ENCODE measurements around the gene HUS1. TPM values are rescaled to one million over a fixed set of nuclear protein-coding genes. Genes with fewer than 3 reads are reported as not detected.

Gene HUS1
- total and polyA plus RNA-seq, 2 of the 4 experiments (the other 2 are of a cell fraction), result 16.2 to 18.3 TPM

DNA sequence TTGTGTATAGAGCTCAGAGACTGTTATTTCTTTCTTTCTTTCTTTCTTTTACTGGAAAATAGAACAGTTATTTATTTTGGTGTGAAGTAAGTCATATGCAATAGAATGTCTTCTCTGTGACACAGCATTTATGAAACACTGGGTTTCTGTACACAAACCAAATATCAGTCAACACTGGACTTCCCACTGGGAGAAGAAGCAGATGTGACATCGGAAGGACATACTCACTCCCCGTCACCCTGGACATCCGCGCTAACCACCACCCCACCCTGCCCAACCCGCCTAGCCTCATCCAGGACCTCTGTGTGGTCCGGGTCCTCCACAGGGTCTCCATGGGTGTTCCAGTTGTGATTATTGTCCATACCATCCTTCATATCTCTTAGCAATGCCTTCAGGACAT lies 27.5 kb upstream of the HUS1 start:
- in situ Hi-C loops (cut with MboI; ENCODE audit: low sequenced_read_pairs), result no loop called here

More for the DNA sequence above, 27.5 kb upstream of the HUS1 start:
- peak; percentile 7 for DNase-seq
- Histone ChIP-seq H3K9me3 (ENCODE audit: control insufficient read depth, insufficient read depth, low read length) (no peaks in the 10 kb centered on the region), H3K18ac (ENCODE audit: low read depth, low read length) (no peak overlapping the region; the same call in 1 of the 2 replicates), H2BK15ac (ENCODE audit: low read depth, low read length) (no peak overlapping the region), H4K91ac (ENCODE audit: insufficient read depth, low read depth, low read length) (no peak overlapping the region), H3K9ac (ENCODE audit: low read depth, low read length) (no peak overlapping the region), H2BK5ac (ENCODE audit: low read depth, low read length, poor library complexity, severe bottlenecking) (no peak overlapping the region), H2BK120ac (ENCODE audit: low read depth, low read length) (no peak overlapping the region), H2AFZ (replicated peaks; ENCODE audit: low read length, poor library complexity) (no peak overlapping the region), H3K27me3 (ENCODE audit: control insufficient read depth, insufficient read depth, low read length) (peaks cover 15% of the 10 kb centered on the region), H3K56ac (ENCODE audit: extremely low read depth, insufficient read depth, low read length) (no peak overlapping the region), H3K23ac (ENCODE audit: low read depth, low read length) (no peak overlapping the region), H3K4me3 (ENCODE audit: insufficient read depth, low read depth, low read length) (no peak overlapping the region), H3K4ac (ENCODE audit: low read depth, low read length) (peak overlapping the region; percentile 34; the same call in 1 of the 2 replicates), H2BK20ac (ENCODE audit: low read depth, low read length) (no peak overlapping the region), H3K4me1 (ENCODE audit: control insufficient read depth, insufficient read depth, low read length) (peaks cover 9% of the 10 kb centered on the region), H3K36me3 (ENCODE audit: control insufficient read depth, insufficient read depth, low read length) (no peaks in the 10 kb centered on the region), H4K20me1 (ENCODE audit: insufficient read depth, low read length) (no peaks in the 10 kb centered on the region), H4K5ac (ENCODE audit: low read depth, low read length) (no peak overlapping the region), H2AK9ac (replicated peaks; ENCODE audit: low read depth, low read length, poor library complexity) (no peak overlapping the region), H3K9me1 (ENCODE audit: insufficient read depth, low read length) (peaks cover 4% of the 10 kb centered on the region; the same call in 1 of the 2 replicates), H3K79me1 (ENCODE audit: low read depth in 1 of 2, low read length in 2 of 2) (no peaks in the 10 kb centered on the region), H3K27ac (ENCODE audit: insufficient read depth, low read length) (no peak overlapping the region), H4K8ac (ENCODE audit: low read depth in 2 of 2, low read length in 2 of 2) (no peak overlapping the region), H2AK5ac (ENCODE audit: low read depth, low read length) (no peak overlapping the region), H3K4me2 (ENCODE audit: low read depth, low read length) (0 out of 2 replicates have a peak overlapping the region, but pooled peaks have one; percentile 66), H3K14ac (replicated peaks; ENCODE audit: low read depth, low read length) (no peak overlapping the region)
- intact Hi-C loops (cut with micrococcal nuclease) (no loop called here), dilution Hi-C loops (cut with HindIII; ENCODE audit: low sequenced_read_pairs, unreplicated experiment) (no loop called here)
- CTCF ChIA-PET, result interaction anchor here (0.6 kb wide), 1 partner anchor 8 kb away, joined by 3 read pairs; no protein-coding TSS in a partner anchor
- no TSS peak for BruUV-seq (replicated peaks)
- TF ChIP-seq SMC3 (IDR thresholded peaks at IDR 0.05; ENCODE audit: low read depth, low read length) (no peak), MAZ (IDR thresholded peaks at IDR 0.05; ENCODE audit: borderline replicate concordance, low read depth, low read length) (no peak), POLR2A (IDR thresholded peaks at IDR 0.05; ENCODE audit: low read depth, low read length) (no peak), RCOR1 (IDR thresholded peaks at IDR 0.05; ENCODE audit: insufficient replicate concordance, low read length) (no peak), RAD21 (IDR thresholded peaks at IDR 0.05; ENCODE audit: low read length) (no peak), CTCF (conservative IDR thresholded peaks at IDR 0.05; ENCODE audit: low read depth, low read length) (no peak), FOS (IDR thresholded peaks at IDR 0.05; ENCODE audit: low read depth, low read length) (no peak), MAFK (IDR thresholded peaks at IDR 0.05; ENCODE audit: low read depth, low read length) (no peak), CHD1 (IDR thresholded peaks at IDR 0.05; ENCODE audit: low read depth, low read length) (no peak), NFE2L2 (IDR thresholded peaks at IDR 0.05; ENCODE audit: low read depth, low read length) (no peak), CEBPB (IDR thresholded peaks at IDR 0.05; ENCODE audit: low read depth, low read length) (no peak), RFX5 (IDR thresholded peaks at IDR 0.05; ENCODE audit: low read depth, low read length) (no peak), MXI1 (IDR thresholded peaks at IDR 0.05; ENCODE audit: borderline replicate concordance, low read depth, low read length) (no peak), BHLHE40 (IDR thresholded peaks at IDR 0.05; ENCODE audit: low read depth, low read length) (no peak)
- TF ChIP-seq, protein P1, sequence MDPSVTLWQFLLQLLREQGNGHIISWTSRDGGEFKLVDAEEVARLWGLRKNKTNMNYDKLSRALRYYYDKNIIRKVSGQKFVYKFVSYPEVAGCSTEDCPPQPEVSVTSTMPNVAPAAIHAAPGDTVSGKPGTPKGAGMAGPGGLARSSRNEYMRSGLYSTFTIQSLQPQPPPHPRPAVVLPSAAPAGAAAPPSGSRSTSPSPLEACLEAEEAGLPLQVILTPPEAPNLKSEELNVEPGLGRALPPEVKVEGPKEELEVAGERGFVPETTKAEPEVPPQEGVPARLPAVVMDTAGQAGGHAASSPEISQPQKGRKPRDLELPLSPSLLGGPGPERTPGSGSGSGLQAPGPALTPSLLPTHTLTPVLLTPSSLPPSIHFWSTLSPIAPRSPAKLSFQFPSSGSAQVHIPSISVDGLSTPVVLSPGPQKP (IDR thresholded peaks at IDR 0.05; ENCODE audit: borderline replicate concordance, low read depth, low read length), result no peak
- TF ChIP-seq, protein P2, sequence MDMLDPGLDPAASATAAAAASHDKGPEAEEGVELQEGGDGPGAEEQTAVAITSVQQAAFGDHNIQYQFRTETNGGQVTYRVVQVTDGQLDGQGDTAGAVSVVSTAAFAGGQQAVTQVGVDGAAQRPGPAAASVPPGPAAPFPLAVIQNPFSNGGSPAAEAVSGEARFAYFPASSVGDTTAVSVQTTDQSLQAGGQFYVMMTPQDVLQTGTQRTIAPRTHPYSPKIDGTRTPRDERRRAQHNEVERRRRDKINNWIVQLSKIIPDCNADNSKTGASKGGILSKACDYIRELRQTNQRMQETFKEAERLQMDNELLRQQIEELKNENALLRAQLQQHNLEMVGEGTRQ (IDR thresholded peaks at IDR 0.05; ENCODE audit: low read depth, low read length), result no peak
- 36% methylated on average over 4 of the region's 6 CpGs; no CpG with 5 or more reads in 1 of the 2 experiments for WGBS, 2 experiments (ENCODE audit: extremely low coverage in 2 of 2, insufficient read length in 1 of 2)
- POLR2A ChIA-PET (ENCODE audit: unreplicated experiment), result interaction anchor here (0.5 kb wide), 1 partner anchor 40 kb away, joined by 7 read pairs; no protein-coding TSS in a partner anchor
- ATAC-seq (ENCODE audit: low read depth), result peak; percentile 61; the same call in 1 of the 2 replicates
